ENCODE data around the gene APBB1. TPM values are rescaled to one million over a fixed set of nuclear protein-coding genes. Genes with fewer than 3 reads are reported as not detected.
A peak's percentile ranks its signal among the peaks of the same experiment; 100 is the strongest.

Gene APBB1
- total and polyA plus RNA-seq, 8 donors = 11.4 to 69.3 (median 16.8) TPM

DNA sequence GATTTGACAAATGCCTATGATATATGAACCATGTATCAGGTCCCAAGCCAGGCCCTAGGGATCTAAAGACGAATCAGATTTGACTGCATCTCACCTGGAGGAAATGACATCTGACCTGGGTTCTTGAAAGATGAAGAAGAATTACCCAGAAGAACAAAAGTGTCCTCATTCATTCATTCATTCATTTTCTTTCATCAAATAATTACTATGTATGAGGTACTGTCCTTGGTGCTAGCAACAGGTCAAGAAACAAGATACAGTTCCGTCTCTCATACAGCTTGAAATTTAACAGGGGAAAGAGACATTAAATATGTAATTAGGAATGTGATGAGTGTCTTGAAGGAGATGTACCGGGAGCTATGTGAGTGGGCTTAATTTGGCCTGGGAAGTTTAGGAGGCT lies 1.8 kb upstream of the APBB1 start:
- 91% methylated on average over 3 of the region's 3 CpGs for WGBS, 2 donors
- DNase-seq (no peak), ATAC-seq (no peak), FAIRE-seq (no peak)
- TF ChIP-seq, protein P1, sequence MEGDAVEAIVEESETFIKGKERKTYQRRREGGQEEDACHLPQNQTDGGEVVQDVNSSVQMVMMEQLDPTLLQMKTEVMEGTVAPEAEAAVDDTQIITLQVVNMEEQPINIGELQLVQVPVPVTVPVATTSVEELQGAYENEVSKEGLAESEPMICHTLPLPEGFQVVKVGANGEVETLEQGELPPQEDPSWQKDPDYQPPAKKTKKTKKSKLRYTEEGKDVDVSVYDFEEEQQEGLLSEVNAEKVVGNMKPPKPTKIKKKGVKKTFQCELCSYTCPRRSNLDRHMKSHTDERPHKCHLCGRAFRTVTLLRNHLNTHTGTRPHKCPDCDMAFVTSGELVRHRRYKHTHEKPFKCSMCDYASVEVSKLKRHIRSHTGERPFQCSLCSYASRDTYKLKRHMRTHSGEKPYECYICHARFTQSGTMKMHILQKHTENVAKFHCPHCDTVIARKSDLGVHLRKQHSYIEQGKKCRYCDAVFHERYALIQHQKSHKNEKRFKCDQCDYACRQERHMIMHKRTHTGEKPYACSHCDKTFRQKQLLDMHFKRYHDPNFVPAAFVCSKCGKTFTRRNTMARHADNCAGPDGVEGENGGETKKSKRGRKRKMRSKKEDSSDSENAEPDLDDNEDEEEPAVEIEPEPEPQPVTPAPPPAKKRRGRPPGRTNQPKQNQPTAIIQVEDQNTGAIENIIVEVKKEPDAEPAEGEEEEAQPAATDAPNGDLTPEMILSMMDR (IDR thresholded peaks at IDR 0.05) = no peak
- Histone ChIP-seq H3K27me3 (no peaks in the 10 kb centered on the region), H3K4me3 (no peak overlapping the region), H3K4me1 (peaks cover 0 to 6% (median 4%) of the 10 kb centered on the region in 3 donors), H3K36me3 (no peaks in the 10 kb centered on the region), H3K9me3 (no peaks in the 10 kb centered on the region), H3K27ac (no peak overlapping the region)
- intact Hi-C loops (cut with DNase I) = no loop called here

DNA sequence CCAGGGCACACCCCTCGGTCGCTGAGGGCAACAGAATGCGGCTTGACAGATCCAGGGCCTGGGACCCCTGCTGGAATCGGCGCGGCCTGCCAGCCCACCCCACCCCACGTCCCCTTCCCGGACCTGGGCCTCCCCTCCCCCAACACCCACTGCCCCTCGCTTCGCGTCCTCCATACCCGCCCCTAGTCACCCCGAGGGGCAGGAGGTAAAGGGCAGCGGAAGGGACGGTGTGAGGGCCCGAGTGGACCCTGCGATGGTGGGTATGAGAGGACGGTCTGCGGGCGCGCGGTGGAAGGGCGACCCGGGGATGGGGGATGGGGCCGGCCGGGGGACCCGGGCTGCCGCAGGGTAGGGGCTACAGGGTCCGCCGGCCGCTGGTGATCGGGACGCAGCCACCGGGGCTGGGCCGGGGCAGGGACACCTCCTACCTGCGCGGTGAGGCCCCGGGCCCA lies 311 bp downstream of the APBB1 start:
- WGBS, 2 donors = 0 to 2% methylated on average over 28 to 38 of the region's 38 CpGs

DNA sequence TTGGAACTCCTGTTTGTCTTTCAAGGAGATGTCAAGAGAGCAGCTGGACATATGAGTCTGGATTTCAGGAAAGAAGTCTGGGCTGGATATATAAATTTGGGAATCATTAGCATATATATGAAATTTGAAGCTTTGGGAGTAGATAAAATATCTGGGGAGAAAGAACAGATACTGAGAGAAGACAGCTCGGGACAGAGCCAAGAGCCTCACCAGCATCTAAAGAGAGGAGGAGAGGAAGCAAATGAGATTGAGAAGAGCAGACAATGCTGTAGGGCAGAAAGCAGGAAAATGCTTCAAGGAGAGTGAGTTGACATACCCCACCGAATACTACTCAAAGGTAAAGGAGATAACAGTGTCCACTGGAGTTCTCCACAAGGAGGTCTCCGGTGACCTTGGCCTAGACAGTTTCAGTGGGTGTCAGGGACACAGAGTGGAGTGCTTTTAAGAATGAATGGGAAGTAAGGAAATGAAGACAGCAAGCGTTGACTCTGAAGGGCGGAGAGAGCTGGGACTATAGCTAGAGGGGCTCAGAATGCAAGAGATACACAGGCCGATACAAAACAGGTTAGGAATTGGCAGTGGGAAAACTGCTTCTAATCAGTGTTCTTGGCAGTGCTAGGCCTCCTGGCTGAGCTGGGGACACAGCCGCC lies 862 bp downstream of the APBB1 start:
- intact Hi-C loops (cut with DNase I) = no loop called here
- Histone ChIP-seq H3K9me3 (no peaks in the 10 kb centered on the region), H3K36me3 (no peaks in the 10 kb centered on the region), H3K4me3 (peak overlapping the region; percentile 66 to 97 (median 74)), H3K27me3 (no peaks in the 10 kb centered on the region), H3K27ac (peak overlapping the region; percentile 70 to 84 (median 78)), H3K4me1 (peaks cover 0 to 6% (median 4%) of the 10 kb centered on the region in 3 donors)
- DNase-seq = no peak
- WGBS, 2 donors = 39 to 42% methylated on average over 7 of the region's 7 CpGs
- TF ChIP-seq, protein P1 (IDR thresholded peaks at IDR 0.05) = no peak
- no peak for FAIRE-seq
- peak; percentile 50 to 73 (median 58) for ATAC-seq

More for the DNA sequence above, 311 bp downstream of the APBB1 start:
- Histone ChIP-seq H3K4me1 (peaks cover 0 to 6% (median 4%) of the 10 kb centered on the region in 3 donors), H3K27me3 (no peaks in the 10 kb centered on the region), H3K36me3 (no peaks in the 10 kb centered on the region), H3K9me3 (no peaks in the 10 kb centered on the region), H3K4me3 (peak overlapping the region; percentile 66 to 97 (median 74)), H3K27ac (peak overlapping the region; percentile 70 to 84 (median 78))
- intact Hi-C loops (cut with DNase I) = no loop called here
- FAIRE-seq (no peak), DNase-seq (peak in 4 of 6 donors; percentile 24 to 76 (median 27)), ATAC-seq (peak in 1 of 4 donors; percentile 28)
- TF ChIP-seq, protein P1 (IDR thresholded peaks at IDR 0.05) = no peak

- Histone ChIP-seq H3K27ac (no peak overlapping the region), H3K36me3 (no peaks in the 10 kb centered on the region), H3K9me3 (no peaks in the 10 kb centered on the region), H3K4me1 (peaks cover 0 to 6% (median 4%) of the 10 kb centered on the region in 3 donors), H3K27me3 (no peaks in the 10 kb centered on the region), H3K4me3 (no peak overlapping the region)
- FAIRE-seq = no peak
- 72 to 76% methylated on average over 6 of the region's 6 CpGs for WGBS, 2 donors
- no peak for ATAC-seq
- intact Hi-C loops (cut with DNase I) = no loop called here
- no peak for DNase-seq
- TF ChIP-seq, protein P1 (IDR thresholded peaks at IDR 0.05) = no peak
These were observed 3.1 kb downstream of the APBB1 start for GRCh38 chr11:6415797-6416196.

DNA sequence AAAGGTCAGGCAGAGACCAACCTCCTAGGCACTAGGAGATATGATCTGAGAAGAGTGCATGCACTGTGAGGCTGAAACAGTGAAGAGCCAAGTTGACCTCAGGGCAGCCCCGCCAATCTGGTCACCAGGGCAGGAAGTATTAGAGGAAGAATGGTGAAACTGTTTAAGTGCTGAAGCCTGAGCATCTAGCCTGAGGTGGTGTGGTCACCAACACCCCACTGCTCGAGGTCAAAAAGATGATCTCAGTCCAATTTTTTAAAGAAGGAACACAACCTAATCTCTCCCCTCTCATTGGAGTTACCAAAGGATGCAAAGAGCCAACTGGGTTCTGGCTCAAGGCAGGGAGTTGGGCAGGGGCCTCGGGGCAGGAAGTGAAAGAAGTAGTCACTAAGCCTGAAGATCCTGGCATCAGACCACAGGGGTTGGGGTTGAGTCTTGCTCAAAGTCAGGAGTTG lies 4.0 kb downstream of the APBB1 start:
- Histone ChIP-seq H3K9me3 (no peaks in the 10 kb centered on the region), H3K27me3 (no peaks in the 10 kb centered on the region), H3K4me1 (peaks cover 0 to 6% (median 4%) of the 10 kb centered on the region in 3 donors), H3K4me3 (no peak overlapping the region), H3K27ac (no peak overlapping the region), H3K36me3 (no peaks in the 10 kb centered on the region)
- ATAC-seq (no peak), FAIRE-seq (no peak), DNase-seq (no peak)
- TF ChIP-seq, protein P1 (IDR thresholded peaks at IDR 0.05) = no peak
- intact Hi-C loops (cut with DNase I) = no loop called here
- 73 to 84% methylated on average over 3 of the region's 3 CpGs for WGBS, 2 donors
